Measurements from ENCODE around the gene SCAF4. TPM values are rescaled to one million over a fixed set of nuclear protein-coding genes. Genes with fewer than 3 reads are reported as not detected.

The SCAF4 gene
- total RNA-seq, 1 donor from 2014 or later: 71.8 TPM

- no peaks in the 10 kb centered on the region for H3K27me3 Mint-ChIP-seq (ENCODE audit: low read depth)
- no peaks in the 10 kb centered on the region for H3K36me3 Mint-ChIP-seq (ENCODE audit: low read depth)
- TF ChIP-seq, protein P1, sequence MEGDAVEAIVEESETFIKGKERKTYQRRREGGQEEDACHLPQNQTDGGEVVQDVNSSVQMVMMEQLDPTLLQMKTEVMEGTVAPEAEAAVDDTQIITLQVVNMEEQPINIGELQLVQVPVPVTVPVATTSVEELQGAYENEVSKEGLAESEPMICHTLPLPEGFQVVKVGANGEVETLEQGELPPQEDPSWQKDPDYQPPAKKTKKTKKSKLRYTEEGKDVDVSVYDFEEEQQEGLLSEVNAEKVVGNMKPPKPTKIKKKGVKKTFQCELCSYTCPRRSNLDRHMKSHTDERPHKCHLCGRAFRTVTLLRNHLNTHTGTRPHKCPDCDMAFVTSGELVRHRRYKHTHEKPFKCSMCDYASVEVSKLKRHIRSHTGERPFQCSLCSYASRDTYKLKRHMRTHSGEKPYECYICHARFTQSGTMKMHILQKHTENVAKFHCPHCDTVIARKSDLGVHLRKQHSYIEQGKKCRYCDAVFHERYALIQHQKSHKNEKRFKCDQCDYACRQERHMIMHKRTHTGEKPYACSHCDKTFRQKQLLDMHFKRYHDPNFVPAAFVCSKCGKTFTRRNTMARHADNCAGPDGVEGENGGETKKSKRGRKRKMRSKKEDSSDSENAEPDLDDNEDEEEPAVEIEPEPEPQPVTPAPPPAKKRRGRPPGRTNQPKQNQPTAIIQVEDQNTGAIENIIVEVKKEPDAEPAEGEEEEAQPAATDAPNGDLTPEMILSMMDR (conservative IDR thresholded peaks at IDR 0.05): peak; percentile 41
- peak; percentile 48 for DNase-seq (ENCODE audit: low read depth, low spot score)
- H3K4me3 Mint-ChIP-seq: peak overlapping the region; percentile 93
- H3K4me1 Mint-ChIP-seq: peaks cover 4% of the 10 kb centered on the region
- H3K27ac Mint-ChIP-seq (ENCODE audit: unreplicated experiment): peak overlapping the region; percentile 94
- H3K9me3 Mint-ChIP-seq: no peaks in the 10 kb centered on the region
Observed at GRCh38 chr21:31731056-31731856, 662 bp downstream of the SCAF4 start.

GRCh38 chr21:31730712-31731055 is 1.2 kb downstream of the SCAF4 start:
- Mint-ChIP-seq H3K4me3 (peak overlapping the region; percentile 93), H3K36me3 (ENCODE audit: low read depth) (no peaks in the 10 kb centered on the region), H3K27me3 (ENCODE audit: low read depth) (no peaks in the 10 kb centered on the region), H3K9me3 (no peaks in the 10 kb centered on the region), H3K27ac (ENCODE audit: unreplicated experiment) (peak overlapping the region; percentile 94), H3K4me1 (peaks cover 4% of the 10 kb centered on the region)
- TF ChIP-seq, protein P1 (conservative IDR thresholded peaks at IDR 0.05): no peak
- no peak for DNase-seq (ENCODE audit: low read depth, low spot score)

GRCh38 chr21:31729622-31730343 is 2.1 kb downstream of the SCAF4 start:
- no peaks in the 10 kb centered on the region for H3K27me3 Mint-ChIP-seq (ENCODE audit: low read depth)
- TF ChIP-seq, protein P1 (conservative IDR thresholded peaks at IDR 0.05): no peak
- DNase-seq (ENCODE audit: low read depth, low spot score): no peak
- H3K4me1 Mint-ChIP-seq: peaks cover 11% of the 10 kb centered on the region
- H3K4me3 Mint-ChIP-seq: peak overlapping the region; percentile 93
- no peaks in the 10 kb centered on the region for H3K36me3 Mint-ChIP-seq (ENCODE audit: low read depth)
- no peak overlapping the region for H3K27ac Mint-ChIP-seq (ENCODE audit: unreplicated experiment)
- H3K9me3 Mint-ChIP-seq: no peaks in the 10 kb centered on the region

GRCh38 chr21:31728952-31729351 is 3.0 kb downstream of the SCAF4 start:
- H3K27me3 Mint-ChIP-seq (ENCODE audit: low read depth): no peaks in the 10 kb centered on the region
- peaks cover 16% of the 10 kb centered on the region for H3K4me1 Mint-ChIP-seq
- no peaks in the 10 kb centered on the region for H3K36me3 Mint-ChIP-seq (ENCODE audit: low read depth)
- H3K27ac Mint-ChIP-seq (ENCODE audit: unreplicated experiment): no peak overlapping the region
- TF ChIP-seq, protein P1 (conservative IDR thresholded peaks at IDR 0.05): no peak
- H3K9me3 Mint-ChIP-seq: no peaks in the 10 kb centered on the region
- no peak overlapping the region for H3K4me3 Mint-ChIP-seq
- no peak for DNase-seq (ENCODE audit: low read depth, low spot score)

DNA sequence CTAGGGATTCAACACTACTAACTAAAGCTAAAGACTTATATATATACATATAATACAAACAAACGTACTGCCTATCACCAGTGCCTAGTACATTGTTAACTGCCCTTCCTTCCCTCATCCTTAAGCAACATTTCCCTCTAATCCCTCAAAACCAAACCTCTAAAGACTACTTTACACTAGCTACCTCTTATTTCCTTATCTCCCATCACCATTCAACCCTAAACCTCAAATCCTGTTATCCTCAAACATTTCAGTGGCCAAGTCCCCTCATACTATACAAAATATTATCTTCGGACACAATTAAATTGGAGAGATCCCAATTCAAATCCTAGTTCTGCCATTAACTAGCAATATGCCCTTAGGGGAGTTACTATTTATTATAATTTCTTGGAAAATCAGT is 3.7 kb downstream of the SCAF4 start:
- Mint-ChIP-seq H3K9me3 (no peaks in the 10 kb centered on the region), H3K4me1 (peaks cover 21% of the 10 kb centered on the region), H3K27me3 (ENCODE audit: low read depth) (no peaks in the 10 kb centered on the region), H3K36me3 (ENCODE audit: low read depth) (no peaks in the 10 kb centered on the region), H3K27ac (ENCODE audit: unreplicated experiment) (no peak overlapping the region), H3K4me3 (no peak overlapping the region)
- TF ChIP-seq, protein P1 (conservative IDR thresholded peaks at IDR 0.05): no peak
- no peak for DNase-seq (ENCODE audit: low read depth, low spot score)

Measured in neural crest cell (in vitro differentiated cells).